Activated CD8-positive, alpha-beta T cell treated with anti-CD3 and anti-CD28 coated beads for 36 hours (primary cell): ENCODE data around the gene MYLK. TPM values are rescaled to one million over a fixed set of nuclear protein-coding genes. Genes with fewer than 3 reads are reported as not detected.

ENCODE experiments used
- ATAC-seq: fragments of 200-7000 bp; cut with Tn5 transposase; one replicate; pipeline ENCODE4 v1.10.0; 2021; ENCODE audit warnings: mild to moderate bottlenecking, moderate library complexity
- CTCF ChIA-PET: fragments of 350-600 bp; sonication (Branson Sonifier 250); formaldehyde crosslinking; loops from one replicate; lab custom pipeline; 2021; ENCODE audit warnings: antibody characterized with exemption; lab: Charles Lee
- POLR2A ChIA-PET: fragments of 350-600 bp; sonication (Branson Sonifier 250); formaldehyde crosslinking; loops from one replicate; lab custom pipeline; 2021; ENCODE audit warnings: antibody characterized with exemption; lab: Charles Lee
- DNase-seq: peaks from one replicate; pipeline ENCODE4 v3.0.0-alpha.2; 2020
- H3K27ac Mint-ChIP-seq: one replicate; pipeline ENCODE4 v1.8.0; 2021; ENCODE audit warnings: mild to moderate bottlenecking, mixed read lengths
- H3K27me3 Mint-ChIP-seq: one replicate; pipeline ENCODE4 v1.8.0; 2021; ENCODE audit warnings: mixed read lengths
- H3K36me3 Mint-ChIP-seq: one replicate; pipeline ENCODE4 v1.8.0; 2021; ENCODE audit warnings: low read depth, mixed read lengths
- H3K4me1 Mint-ChIP-seq: one replicate; pipeline ENCODE4 v1.8.0; 2021; ENCODE audit warnings: low read depth, mixed read lengths
- H3K4me3 Mint-ChIP-seq: one replicate; pipeline ENCODE4 v1.8.0; 2021; ENCODE audit warnings: mild to moderate bottlenecking, moderate library complexity, mixed read lengths
- H3K9me3 Mint-ChIP-seq: one replicate; pipeline ENCODE4 v1.8.0; 2021; ENCODE audit warnings: mixed read lengths
- CTCF ChIP-seq: fragments of 200-600 bp; IDR thresholded peaks from one replicate; pipeline ENCODE4 v1.8.0; 2022; ENCODE audit warnings: antibody characterized with exemption, mild to moderate bottlenecking
- intact Hi-C: fragments of 100-400 bp; cut with micrococcal nuclease; formaldehyde crosslinking; loops from one replicate; pipeline ENCODE4 v1.10.0; 2022
- total RNA-seq, 2 experiments: library from RNA; stranded (reverse); gene quantifications; one replicate each; pipeline ENCODE4 v1.2.3, GENCODE V29; 2021

Gene MYLK
- total RNA-seq, 2 experiments from 2014 or later, result 0.34 TPM; not detected in 1

DNA sequence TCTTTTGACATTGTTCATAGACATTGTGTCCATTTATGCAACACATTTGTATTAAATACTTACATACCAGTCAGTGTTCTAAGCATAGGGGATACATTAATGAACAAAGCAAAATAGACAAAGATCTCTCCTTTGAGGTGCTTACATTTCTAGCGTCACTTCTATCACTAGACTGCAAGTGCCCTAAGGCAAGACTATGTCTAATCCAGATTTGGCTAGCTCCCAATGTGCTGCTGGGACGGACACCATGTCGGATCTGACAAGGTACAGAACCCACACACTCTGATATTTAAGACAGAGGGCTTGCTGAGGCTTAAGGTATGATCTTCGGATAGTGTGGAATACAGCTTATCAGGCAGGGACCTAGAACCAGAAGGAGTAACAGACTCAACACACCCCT is 41.4 kb downstream of the MYLK start:
- Mint-ChIP-seq H3K27ac (no peak overlapping the region), H3K36me3 (no peaks in the 10 kb centered on the region), H3K4me1 (peaks cover 4% of the 10 kb centered on the region), H3K4me3 (no peak overlapping the region), H3K9me3 (peaks cover 11% of the 10 kb centered on the region), H3K27me3 (peaks cover 3% of the 10 kb centered on the region)
- TF ChIP-seq CTCF, result no peak
- POLR2A ChIA-PET, result no interaction called here
- CTCF ChIA-PET, result interaction anchor here (1.7 kb wide), 1 partner anchor 119 kb away, joined by 3 read pairs; no protein-coding TSS in a partner anchor
- no peak for ATAC-seq
- DNase-seq, result no peak
- intact Hi-C loops, result no loop called here

DNA sequence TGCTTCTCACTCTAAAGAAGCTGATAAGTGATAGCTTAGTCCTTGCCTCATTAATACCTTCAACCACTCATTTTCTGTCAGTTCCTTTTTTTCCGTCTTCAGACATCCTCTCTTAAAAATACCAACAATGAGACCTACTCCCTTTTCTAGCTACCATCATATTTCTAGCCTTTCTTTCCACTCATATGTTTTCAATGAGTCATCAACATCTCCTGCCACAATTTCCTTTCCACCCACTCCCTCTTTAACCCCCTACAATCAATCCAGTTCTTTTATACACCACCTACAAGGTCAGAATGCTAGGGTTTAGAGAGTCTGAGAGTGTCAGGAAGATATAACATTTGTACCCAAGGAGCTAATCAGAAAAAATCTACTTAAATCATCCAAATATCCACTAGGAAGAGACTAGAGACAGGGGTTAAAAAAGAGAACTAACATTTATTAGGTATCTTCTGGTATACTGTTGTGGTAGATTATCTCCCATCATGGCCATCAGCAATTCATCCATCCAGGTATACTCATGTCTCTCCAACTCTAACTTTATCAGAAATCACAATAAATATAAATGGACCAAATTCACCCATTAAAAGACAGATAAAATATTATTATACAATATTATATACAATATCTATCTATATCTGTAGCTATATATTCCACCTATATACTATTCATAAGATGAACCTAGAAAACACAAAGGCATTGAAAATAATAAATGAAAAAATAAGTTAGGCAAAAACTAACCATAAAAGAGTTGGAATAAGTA is 42.5 kb downstream of the MYLK start:
- Mint-ChIP-seq H3K9me3 (peaks cover 9% of the 10 kb centered on the region), H3K27me3 (peaks cover 3% of the 10 kb centered on the region), H3K4me3 (no peak overlapping the region), H3K27ac (no peak overlapping the region), H3K36me3 (no peaks in the 10 kb centered on the region), H3K4me1 (peaks cover 4% of the 10 kb centered on the region)
- CTCF ChIA-PET, result interaction anchor here (1.7 kb wide), 1 partner anchor 118 kb away, joined by 3 read pairs; no protein-coding TSS in a partner anchor
- ATAC-seq (peak; percentile 17), DNase-seq (no peak)
- intact Hi-C loops, result no loop called here
- TF ChIP-seq CTCF, result no peak
- POLR2A ChIA-PET, result no interaction called here

GRCh38 chr3:123840961-123841360 is 43.2 kb downstream of the MYLK start:
- Mint-ChIP-seq H3K4me3 (no peak overlapping the region), H3K4me1 (peaks cover 4% of the 10 kb centered on the region), H3K27ac (no peak overlapping the region), H3K9me3 (peaks cover 9% of the 10 kb centered on the region), H3K27me3 (peaks cover 3% of the 10 kb centered on the region), H3K36me3 (no peaks in the 10 kb centered on the region)
- intact Hi-C loops, result no loop called here
- ChIA-PET POLR2A (no interaction called here), CTCF (interaction anchor here (1.7 kb wide), 1 partner anchor 118 kb away, joined by 3 read pairs; no protein-coding TSS in a partner anchor)
- TF ChIP-seq CTCF, result no peak
- DNase-seq (no peak), ATAC-seq (no peak)

DNA sequence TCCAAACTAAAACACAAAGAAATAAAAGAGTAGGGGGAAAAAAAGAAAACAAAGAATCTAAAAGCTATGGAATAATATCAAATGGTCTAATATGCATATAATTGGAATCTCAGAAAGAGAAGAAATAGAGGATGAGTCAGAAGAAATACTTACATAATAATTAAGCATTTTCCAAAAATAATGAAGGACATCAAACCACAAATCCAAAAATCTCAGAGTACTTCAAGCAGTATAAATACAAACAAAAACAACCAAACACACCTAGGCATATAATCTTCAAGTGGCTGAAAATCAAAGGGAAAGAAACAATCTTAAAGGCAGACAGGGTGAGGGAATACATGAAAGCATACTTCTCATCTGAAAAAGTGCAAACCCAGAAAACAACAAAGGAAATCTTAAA is 46.3 kb downstream of the MYLK start:
- intact Hi-C loops, result no loop called here
- Mint-ChIP-seq H3K4me1 (peaks cover 4% of the 10 kb centered on the region), H3K27ac (no peak overlapping the region), H3K27me3 (peaks cover 14% of the 10 kb centered on the region), H3K9me3 (peaks cover 9% of the 10 kb centered on the region), H3K4me3 (no peak overlapping the region), H3K36me3 (no peaks in the 10 kb centered on the region)
- DNase-seq (no peak), ATAC-seq (no peak)
- ChIA-PET CTCF (no interaction called here), POLR2A (no interaction called here)
- TF ChIP-seq CTCF, result no peak

DNA sequence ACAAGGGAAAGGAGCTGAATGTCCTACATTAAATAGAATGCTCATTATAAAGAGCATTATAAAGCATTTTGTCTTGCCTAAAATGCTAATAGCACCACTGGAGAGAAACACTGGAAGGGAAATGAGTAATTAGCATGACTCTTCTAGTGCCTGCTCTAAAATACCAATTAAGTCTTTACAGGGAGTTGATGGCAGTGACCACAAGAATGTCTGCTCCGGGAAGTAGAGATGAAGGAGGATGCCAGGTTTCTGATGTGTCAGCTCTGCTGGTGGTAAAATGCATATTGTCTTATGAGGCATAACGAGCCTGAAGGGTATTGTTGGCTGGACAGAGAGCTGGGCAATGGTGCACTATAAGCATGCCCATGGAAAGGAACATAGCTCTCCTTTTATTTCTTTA is 49.5 kb downstream of the MYLK start:
- Mint-ChIP-seq H3K36me3 (no peaks in the 10 kb centered on the region), H3K4me1 (no peaks in the 10 kb centered on the region), H3K4me3 (no peak overlapping the region), H3K9me3 (peaks cover 2% of the 10 kb centered on the region), H3K27me3 (peaks cover 14% of the 10 kb centered on the region), H3K27ac (no peak overlapping the region)
- DNase-seq (no peak), ATAC-seq (no peak)
- CTCF ChIA-PET, result no interaction called here
- TF ChIP-seq CTCF, result no peak
- intact Hi-C loops, result no loop called here
- POLR2A ChIA-PET, result no interaction called here
